ENCODE data around the gene PPP1R26. TPM values are rescaled to one million over a fixed set of nuclear protein-coding genes. Genes with fewer than 3 reads are reported as not detected.

PPP1R26 gene
- total RNA-seq, 2 donors from 2014 or later, result 2.1 to 2.6 TPM

DNA sequence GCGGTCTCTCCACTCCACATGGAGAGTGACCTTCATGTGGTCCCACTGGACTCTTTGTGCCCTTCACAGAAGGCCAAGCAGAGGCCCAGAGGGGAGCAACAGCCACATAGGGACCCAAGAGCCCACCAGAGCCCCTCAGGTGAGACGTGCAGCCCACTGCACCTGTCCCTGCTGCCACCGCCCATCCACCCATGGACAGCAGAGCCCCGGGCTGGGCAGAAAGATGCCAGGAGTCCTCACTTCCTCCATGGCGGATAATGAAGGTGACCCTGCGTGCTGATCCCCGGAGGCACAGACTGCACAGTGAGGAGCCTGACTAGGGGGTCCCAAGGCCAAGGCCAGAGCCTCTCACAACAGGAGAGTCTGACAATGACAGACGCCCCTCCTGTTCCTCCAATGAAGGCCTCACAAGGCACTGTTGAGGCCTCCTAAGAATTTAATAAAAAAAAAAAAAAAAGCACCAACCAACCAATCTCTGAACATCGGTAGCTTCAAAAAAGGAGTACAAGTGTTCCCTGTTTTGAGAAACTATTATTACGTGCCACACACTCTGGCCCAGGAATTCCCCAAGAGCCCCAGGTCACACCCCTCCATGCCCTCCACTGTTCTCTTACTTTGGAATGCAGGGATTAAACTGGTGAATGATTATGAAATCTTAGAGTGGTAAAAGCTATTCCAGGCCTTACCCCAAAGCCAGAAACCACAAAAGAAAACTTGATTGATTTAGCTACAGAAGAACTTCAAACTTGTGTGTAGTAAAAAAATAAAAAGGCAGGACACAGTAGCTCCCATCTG, 2.8 kb upstream of the PPP1R26 start:
- ATAC-seq (no peak), DNase-seq (no peak)
- H3K9me3 ChIP-seq (ENCODE audit: control insufficient read depth, low read length, poor library complexity, severe bottlenecking), result no peaks in the 10 kb centered on the region
- H3K27me3 Mint-ChIP-seq, result no peaks in the 10 kb centered on the region
- H3K27ac Mint-ChIP-seq, result no peak overlapping the region
- peaks cover 2% of the 10 kb centered on the region for H3K36me3 Mint-ChIP-seq (ENCODE audit: low read depth)
- H3K4me3 Mint-ChIP-seq, result no peak overlapping the region
- H3K4me1 Mint-ChIP-seq, result peaks cover 11% of the 10 kb centered on the region

DNA sequence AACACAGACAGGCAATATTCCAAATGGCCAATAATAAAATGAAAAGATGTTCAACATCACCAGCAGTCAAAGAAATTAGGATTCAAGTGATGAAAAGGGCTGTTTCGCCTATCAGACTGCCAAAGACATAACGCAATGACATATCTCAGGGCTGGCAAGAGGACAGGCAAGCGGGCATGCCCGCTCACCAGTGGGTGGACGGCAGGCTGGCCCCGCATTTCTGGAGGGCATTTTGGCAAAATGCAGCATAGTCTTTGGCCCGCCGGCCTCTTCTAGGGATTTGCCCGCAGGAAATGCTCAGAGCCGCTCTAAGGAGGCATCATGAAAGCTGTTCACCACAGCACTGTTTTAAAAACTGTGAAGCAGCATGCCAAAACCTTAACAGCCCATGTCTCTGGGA, 1.4 kb upstream of the PPP1R26 start:
- Mint-ChIP-seq H3K4me1 (peaks cover 11% of the 10 kb centered on the region), H3K27me3 (no peaks in the 10 kb centered on the region), H3K27ac (peak overlapping the region; percentile 78), H3K4me3 (peak overlapping the region; percentile 96), H3K36me3 (ENCODE audit: low read depth) (peaks cover 2% of the 10 kb centered on the region)
- ATAC-seq (no peak), DNase-seq (no peak)
- H3K9me3 ChIP-seq (ENCODE audit: control insufficient read depth, low read length, poor library complexity, severe bottlenecking), result no peaks in the 10 kb centered on the region

DNA sequence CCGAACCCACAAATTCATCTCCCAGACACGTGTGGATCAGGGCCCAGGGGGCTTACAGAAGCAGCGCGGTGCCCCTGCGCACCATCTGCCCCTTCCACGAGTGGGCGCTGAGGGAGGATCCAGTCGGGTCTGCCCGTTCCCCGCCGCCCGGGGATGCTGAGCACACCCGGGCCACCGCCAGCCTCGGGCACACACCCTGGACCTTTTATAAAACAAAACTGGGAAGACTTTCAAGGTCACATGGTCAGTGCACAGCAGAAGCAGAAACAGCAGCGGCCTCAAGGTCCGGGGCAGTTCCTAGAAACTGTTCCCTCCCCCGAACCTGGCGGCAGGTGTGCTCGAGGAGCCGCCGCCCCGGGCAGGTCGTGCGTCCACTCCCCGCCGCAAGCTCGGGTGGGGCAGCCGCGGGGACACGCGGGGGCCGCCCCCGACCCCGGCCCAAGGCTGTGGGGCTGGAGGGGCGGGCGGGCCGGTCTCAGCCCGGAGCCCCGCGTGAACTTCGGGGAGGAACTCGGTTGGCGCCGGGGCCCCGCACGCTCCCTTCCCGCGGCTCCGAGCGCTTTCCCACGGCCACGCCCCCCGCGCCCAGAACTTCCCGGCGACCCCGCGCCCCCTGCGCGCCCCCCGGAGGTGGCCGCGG, 633 bp upstream of the PPP1R26 start:
- Mint-ChIP-seq H3K27ac (peak overlapping the region; percentile 78), H3K4me1 (peaks cover 11% of the 10 kb centered on the region), H3K4me3 (peak overlapping the region; percentile 96), H3K27me3 (no peaks in the 10 kb centered on the region), H3K36me3 (ENCODE audit: low read depth) (peaks cover 2% of the 10 kb centered on the region)
- no peaks in the 10 kb centered on the region for H3K9me3 ChIP-seq (ENCODE audit: control insufficient read depth, low read length, poor library complexity, severe bottlenecking)
- no peak for DNase-seq
- peak; percentile 45 for ATAC-seq

DNA sequence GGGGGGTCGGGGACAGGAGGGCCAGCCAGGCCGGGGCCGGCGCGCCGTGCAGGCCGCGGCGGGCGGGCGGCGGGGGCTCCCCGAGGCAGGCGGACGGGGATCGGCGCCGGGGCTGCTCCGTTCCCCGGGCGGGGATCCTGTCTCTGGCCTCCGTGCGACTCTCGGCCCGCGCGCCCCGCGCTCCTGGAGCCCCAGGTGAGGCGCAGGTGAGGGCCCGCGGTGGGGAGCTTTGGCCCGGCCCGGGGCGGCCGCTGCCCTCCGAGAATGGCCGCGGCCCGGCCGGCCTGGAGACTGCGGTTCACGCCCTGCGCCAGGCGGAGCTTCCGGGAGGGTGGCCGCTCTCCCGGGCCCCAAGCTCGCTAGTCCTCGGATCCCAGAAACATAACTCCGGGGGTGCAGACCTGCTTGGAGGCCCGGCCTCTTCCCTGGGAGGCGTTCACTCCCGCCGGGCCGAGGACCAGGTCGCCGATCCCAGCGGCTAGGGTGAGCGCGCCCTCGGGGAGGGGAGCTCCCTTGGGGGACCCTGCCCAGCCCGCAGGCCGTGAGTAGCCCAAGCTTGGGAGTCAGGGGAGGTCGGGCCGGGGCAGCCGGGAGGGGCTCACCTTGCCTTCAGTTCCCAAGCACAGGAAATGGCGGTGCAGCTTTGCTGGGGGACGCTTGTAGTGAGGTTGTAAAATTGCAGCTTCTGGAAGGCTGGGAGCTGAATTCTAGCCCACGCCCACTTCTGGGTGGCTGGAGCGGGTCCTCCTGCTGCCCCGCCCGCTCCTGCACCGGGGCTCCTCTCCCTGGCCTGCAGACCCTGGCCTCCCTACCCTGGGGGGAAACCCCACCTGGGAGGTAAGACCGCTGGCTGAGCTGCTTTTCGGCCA, 723 bp downstream of the PPP1R26 start:
- H3K27me3 Mint-ChIP-seq, result peaks cover 3% of the 10 kb centered on the region
- no peak overlapping the region for H3K27ac Mint-ChIP-seq
- peak overlapping the region; percentile 76 for H3K4me3 Mint-ChIP-seq
- H3K4me1 Mint-ChIP-seq, result peaks cover 11% of the 10 kb centered on the region
- no peaks in the 10 kb centered on the region for H3K9me3 ChIP-seq (ENCODE audit: control insufficient read depth, low read length, poor library complexity, severe bottlenecking)
- peaks cover 2% of the 10 kb centered on the region for H3K36me3 Mint-ChIP-seq (ENCODE audit: low read depth)
- ATAC-seq (peak; percentile 28), DNase-seq (no peak)

DNA sequence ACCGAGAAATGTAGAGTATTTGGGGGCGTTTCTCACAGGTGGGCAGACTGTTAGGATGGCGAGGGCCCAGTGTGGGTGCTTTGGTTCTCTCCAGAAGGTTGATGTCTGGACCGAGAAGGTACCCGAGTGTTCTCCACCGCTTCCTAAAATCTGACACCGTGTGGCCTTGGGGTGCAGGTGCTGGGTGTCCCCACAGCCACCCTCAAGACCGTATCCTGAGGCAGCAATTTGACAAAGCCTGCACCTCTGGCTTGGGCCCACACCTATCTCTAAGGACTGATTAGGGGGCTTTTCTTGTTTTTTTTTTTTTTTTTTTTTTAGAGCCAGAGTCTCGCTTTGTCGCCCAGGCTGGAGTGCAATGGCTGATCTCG, 1.3 kb downstream of the PPP1R26 start:
- Mint-ChIP-seq H3K4me3 (peak overlapping the region; percentile 76), H3K36me3 (ENCODE audit: low read depth) (peaks cover 2% of the 10 kb centered on the region), H3K27me3 (peaks cover 4% of the 10 kb centered on the region), H3K4me1 (peaks cover 6% of the 10 kb centered on the region), H3K27ac (no peak overlapping the region)
- DNase-seq, result no peak
- ATAC-seq, result peak; percentile 60
- H3K9me3 ChIP-seq (ENCODE audit: control insufficient read depth, low read length, poor library complexity, severe bottlenecking), result no peaks in the 10 kb centered on the region

DNA sequence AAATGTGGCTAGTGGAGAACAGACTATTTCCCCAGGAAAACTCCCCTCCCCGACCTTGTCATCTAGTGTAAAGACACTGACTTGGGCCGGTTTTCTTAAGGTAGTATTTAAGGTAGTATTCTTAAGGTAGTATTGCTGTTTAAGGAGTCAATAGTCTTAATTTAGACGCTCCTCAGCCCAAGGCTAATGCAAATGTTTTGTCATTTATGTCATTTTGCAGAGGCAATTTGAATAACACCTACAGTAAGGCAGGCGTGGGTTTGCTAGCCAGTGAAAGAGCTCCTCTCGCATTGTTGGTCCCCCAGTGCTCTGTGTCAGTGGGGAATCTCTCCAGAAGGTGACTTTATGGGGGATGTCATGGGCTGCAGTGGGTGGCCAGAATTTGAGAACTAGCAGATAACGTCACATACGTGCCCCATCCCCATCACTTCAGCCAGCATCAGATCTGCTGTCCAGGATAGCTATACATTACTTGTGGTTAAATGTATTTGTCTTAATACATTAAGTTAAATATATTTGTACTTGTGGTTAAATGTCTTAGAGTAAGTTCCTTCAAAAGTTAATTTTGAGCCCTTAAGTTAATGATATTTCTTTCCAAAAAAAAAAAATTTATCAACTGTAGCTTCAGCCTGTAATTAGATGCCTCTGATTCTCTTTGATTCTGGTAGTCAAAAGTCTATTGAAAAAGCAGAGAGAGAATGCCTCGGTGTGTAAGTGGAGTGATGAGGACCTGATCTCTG, 2.6 kb downstream of the PPP1R26 start:
- H3K9me3 ChIP-seq (ENCODE audit: control insufficient read depth, low read length, poor library complexity, severe bottlenecking), result no peaks in the 10 kb centered on the region
- Mint-ChIP-seq H3K4me1 (peaks cover 6% of the 10 kb centered on the region), H3K4me3 (peak overlapping the region; percentile 9), H3K36me3 (ENCODE audit: low read depth) (peaks cover 2% of the 10 kb centered on the region), H3K27ac (peak overlapping the region; percentile 60), H3K27me3 (peaks cover 4% of the 10 kb centered on the region)
- ATAC-seq (no peak), DNase-seq (no peak)

DNA sequence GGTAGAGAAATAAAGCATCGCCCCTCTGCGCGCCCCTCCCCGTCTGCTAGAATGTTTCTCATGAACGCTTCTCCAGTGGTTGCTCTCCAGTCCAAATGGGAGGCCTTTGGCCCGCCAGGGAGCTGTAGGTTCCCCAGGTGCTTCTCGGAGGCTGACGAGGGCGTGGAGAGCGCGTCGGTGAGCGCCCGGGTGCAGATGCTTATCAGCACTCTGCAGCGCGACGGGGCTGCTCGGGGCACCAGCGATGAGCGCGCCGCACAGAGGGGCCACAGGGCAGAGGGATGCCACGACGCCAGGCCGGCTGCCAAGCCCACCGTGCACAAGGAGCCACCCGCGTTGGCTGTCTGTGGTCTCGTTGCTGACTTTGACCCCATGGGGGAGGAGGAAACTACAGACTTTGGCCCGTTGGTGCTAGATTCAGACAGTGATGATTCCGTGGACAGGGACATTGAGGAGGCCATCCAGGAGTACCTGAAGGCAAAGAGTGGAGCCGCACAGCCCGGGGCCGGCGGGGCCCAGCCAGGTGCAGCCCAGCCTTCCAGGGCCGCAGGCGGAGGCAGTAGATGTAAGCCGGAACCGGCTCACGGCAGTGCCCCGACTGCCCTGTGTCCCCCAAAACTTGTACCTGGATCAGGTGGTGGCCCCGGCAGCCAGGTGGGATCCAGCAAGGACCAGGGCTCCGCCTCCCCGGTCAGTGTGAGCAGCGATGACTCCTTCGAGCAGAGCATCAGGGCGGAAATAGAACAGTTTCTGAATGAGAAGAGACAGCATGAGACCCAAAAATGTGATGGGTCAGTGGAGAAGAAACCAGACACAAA, 5.1 kb downstream of the PPP1R26 start:
- ATAC-seq, result no peak
- no peaks in the 10 kb centered on the region for H3K9me3 ChIP-seq (ENCODE audit: control insufficient read depth, low read length, poor library complexity, severe bottlenecking)
- Mint-ChIP-seq H3K4me3 (no peak overlapping the region), H3K27me3 (peaks cover 4% of the 10 kb centered on the region), H3K4me1 (no peaks in the 10 kb centered on the region), H3K36me3 (ENCODE audit: low read depth) (no peaks in the 10 kb centered on the region), H3K27ac (no peak overlapping the region)
- DNase-seq, result no peak

DNA sequence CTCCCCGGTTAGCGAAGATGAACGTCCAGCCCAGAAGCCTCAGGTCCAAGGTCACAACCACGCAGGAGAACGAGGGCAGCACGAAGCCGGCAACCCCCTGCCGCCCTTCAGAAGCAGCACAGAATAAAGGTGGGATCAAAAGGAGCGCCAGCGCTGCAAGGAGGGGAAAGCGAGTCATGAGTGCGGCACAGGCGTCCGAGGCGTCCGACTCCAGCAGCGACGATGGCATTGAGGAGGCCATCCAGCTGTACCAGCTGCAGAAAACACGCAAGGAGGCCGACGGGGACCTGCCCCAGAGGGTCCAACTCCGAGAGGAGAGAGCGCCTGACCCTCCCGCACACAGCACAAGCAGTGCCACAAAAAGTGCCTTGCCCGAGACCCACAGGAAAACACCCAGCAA, 5.8 kb downstream of the PPP1R26 start:
- no peak overlapping the region for H3K4me3 Mint-ChIP-seq
- H3K27ac Mint-ChIP-seq, result no peak overlapping the region
- H3K27me3 Mint-ChIP-seq, result peaks cover 4% of the 10 kb centered on the region
- no peak for DNase-seq
- H3K9me3 ChIP-seq (ENCODE audit: control insufficient read depth, low read length, poor library complexity, severe bottlenecking), result no peaks in the 10 kb centered on the region
- no peak for ATAC-seq
- no peaks in the 10 kb centered on the region for H3K4me1 Mint-ChIP-seq
- no peaks in the 10 kb centered on the region for H3K36me3 Mint-ChIP-seq (ENCODE audit: low read depth)

DNA sequence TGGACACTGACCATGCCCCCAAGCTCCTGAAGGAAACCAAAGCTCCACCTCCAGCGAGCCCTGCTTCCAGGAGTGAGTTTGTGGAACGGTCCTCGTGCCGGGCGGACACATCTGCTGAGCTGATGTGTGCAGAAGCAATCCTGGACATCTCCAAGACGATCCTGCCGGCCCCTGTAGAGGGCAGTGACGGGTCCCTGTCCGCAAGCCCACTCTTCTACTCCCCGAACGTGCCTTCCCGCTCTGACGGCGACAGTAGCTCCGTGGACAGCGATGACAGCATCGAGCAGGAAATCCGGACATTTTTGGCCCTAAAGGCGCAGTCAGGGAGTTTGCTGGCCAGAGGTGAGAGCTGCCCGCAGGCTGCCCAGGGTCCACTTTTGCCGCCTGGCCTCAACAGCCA, 6.2 kb downstream of the PPP1R26 start:
- Mint-ChIP-seq H3K36me3 (ENCODE audit: low read depth) (no peaks in the 10 kb centered on the region), H3K4me1 (no peaks in the 10 kb centered on the region), H3K27me3 (peaks cover 4% of the 10 kb centered on the region), H3K4me3 (no peak overlapping the region), H3K27ac (no peak overlapping the region)
- no peaks in the 10 kb centered on the region for H3K9me3 ChIP-seq (ENCODE audit: control insufficient read depth, low read length, poor library complexity, severe bottlenecking)
- ATAC-seq (no peak), DNase-seq (no peak)

DNA sequence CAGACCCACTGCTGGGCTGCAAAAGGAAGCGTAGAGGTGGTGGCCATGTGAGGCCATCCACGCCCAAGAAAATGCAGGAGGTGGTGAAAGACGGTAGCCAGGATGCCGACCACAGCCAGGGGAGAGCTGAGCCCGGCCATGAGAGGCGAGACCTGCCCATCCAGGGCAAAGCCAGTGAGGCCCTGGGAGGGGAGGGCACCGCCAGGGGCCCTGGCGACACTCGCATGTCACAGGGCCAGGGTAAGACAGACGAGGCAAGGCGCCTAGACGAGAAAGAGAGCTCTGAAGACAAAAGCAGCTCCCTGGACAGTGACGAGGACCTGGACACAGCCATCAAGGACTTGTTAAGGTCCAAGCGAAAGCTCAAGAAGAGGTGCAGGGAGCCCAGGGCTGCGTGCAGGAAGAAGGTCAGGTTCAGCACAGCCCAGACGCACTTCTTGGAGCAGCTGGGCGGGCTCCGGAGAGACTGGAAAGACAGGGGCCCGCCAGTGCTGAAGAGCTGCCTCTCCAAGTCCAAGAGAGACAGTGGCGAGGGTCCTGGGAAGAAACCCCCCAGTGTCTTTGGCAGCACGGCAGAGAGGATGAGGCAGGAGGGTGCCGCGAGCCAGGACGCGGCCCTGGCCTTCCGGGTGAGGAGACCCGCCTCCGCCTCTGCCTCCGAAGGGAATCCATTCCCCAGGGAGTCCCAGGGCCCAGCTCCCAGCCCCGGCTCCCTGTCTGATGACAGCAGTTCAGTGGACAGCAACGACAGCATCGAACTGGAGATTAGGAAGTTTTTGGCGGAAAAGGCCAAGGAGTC, 6.9 kb downstream of the PPP1R26 start:
- no peak overlapping the region for H3K27ac Mint-ChIP-seq
- no peaks in the 10 kb centered on the region for H3K9me3 ChIP-seq (ENCODE audit: control insufficient read depth, low read length, poor library complexity, severe bottlenecking)
- no peak for DNase-seq
- peaks cover 4% of the 10 kb centered on the region for H3K27me3 Mint-ChIP-seq
- no peak for ATAC-seq
- no peaks in the 10 kb centered on the region for H3K4me1 Mint-ChIP-seq
- H3K36me3 Mint-ChIP-seq (ENCODE audit: low read depth), result no peaks in the 10 kb centered on the region
- no peak overlapping the region for H3K4me3 Mint-ChIP-seq

DNA sequence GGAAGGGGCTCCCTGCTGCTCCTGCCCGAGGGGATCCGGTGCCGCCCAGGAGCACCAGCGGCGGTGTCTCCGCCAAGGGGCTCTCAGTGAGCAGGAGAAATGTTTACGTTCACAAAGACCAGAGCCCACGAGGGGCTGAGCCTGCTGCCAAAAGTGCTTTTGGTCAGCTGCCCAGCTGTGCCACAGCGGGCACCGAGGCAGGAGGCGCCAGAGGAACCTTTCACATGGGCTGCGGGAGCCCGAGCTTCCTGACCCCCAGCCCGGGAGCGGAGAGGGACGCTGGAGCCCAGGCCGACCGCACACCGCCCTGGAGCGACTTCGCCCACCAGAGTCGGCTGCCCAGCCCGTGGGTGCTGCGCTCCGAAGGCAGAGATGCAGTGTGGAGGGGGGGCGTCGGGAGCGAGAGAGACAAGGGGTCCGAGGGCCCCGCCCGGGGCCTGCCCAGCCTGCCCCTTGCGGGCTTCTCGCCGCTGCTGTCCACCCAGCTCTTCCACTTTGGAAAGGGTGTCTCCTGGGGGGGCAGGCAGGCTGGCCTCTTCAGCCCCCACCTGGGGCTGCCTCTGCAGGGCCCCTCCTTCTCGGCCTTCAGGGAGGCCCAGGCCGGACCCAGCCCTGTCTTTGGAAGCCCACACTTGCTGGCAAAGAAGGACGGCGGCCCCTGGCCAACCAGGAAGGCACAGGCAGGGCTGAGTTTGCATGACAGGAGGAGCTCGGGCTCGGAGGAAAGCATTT, 7.9 kb downstream of the PPP1R26 start:
- Mint-ChIP-seq H3K27me3 (peaks cover 4% of the 10 kb centered on the region), H3K27ac (no peak overlapping the region), H3K4me3 (no peak overlapping the region), H3K4me1 (no peaks in the 10 kb centered on the region), H3K36me3 (ENCODE audit: low read depth) (no peaks in the 10 kb centered on the region)
- H3K9me3 ChIP-seq (ENCODE audit: control insufficient read depth, low read length, poor library complexity, severe bottlenecking), result no peaks in the 10 kb centered on the region
- ATAC-seq (no peak), DNase-seq (no peak)
